HepG2 (cell line): ENCODE data around the gene KIF20A. TPM values are rescaled to one million over a fixed set of nuclear protein-coding genes. Genes with fewer than 3 reads are reported as not detected.

Source experiments
- CCAR2 ChIP-seq: fragments of 200-400 bp; formaldehyde crosslinking; optimal IDR thresholded peaks from 2 replicates; pipeline ENCODE3; 2018; ENCODE audit warnings: low read depth, mild to moderate bottlenecking, low read length, moderate library complexity
- CENPX ChIP-seq: sonication (generic); formaldehyde crosslinking; IDR thresholded peaks from 2 replicates; pipeline ENCODE4 v1.9.0; 2021; ENCODE audit warnings: mild to moderate bottlenecking, missing genetic modification reagents, moderate library complexity
- FUBP1 ChIP-seq: sonication (generic); formaldehyde crosslinking; IDR thresholded peaks from 2 replicates; pipeline ENCODE4 v1.5.1; 2020; ENCODE audit warnings: missing genetic modification reagents, mild to moderate bottlenecking, borderline replicate concordance
- HMGXB3 ChIP-seq: sonication (generic); formaldehyde crosslinking; IDR thresholded peaks from 2 replicates; pipeline ENCODE4 v1.4.0; 2020; ENCODE audit warnings: missing genetic modification reagents, borderline replicate concordance
- HNRNPL ChIP-seq: fragments of 200-400 bp; formaldehyde crosslinking; IDR thresholded peaks from 2 replicates; pipeline ENCODE4 v1.6.1; 2017; ENCODE audit warnings: mild to moderate bottlenecking, low read depth, low read length
- MED8 ChIP-seq: sonication (generic); formaldehyde crosslinking; IDR thresholded peaks from 2 replicates; pipeline ENCODE4 v1.8.1; 2023; ENCODE audit warnings: mild to moderate bottlenecking, missing genetic modification reagents; ENCODE audit not compliant: insufficient replicate concordance
- NCOA1 ChIP-seq: sonication (generic); formaldehyde crosslinking; IDR thresholded peaks from 2 replicates; pipeline ENCODE4 v1.9.0; 2021; ENCODE audit warnings: missing genetic modification reagents
- NR3C1 ChIP-seq: sonication (generic); formaldehyde crosslinking; IDR thresholded peaks from 2 replicates; pipeline ENCODE4 v1.4.0; 2020; ENCODE audit warnings: missing genetic modification reagents
- PAF1 ChIP-seq: IDR thresholded peaks from 2 replicates; pipeline ENCODE4 v1.6.1; 2016; ENCODE audit warnings: missing genetic modification reagents, missing compliant biosample characterization
- PCBP2 ChIP-seq: fragments of 200-400 bp; formaldehyde crosslinking; optimal IDR thresholded peaks from 2 replicates; pipeline ENCODE3; 2018; ENCODE audit warnings: low read length, low read depth; ENCODE audit not compliant: poor library complexity, severe bottlenecking
- ZBTB33 ChIP-seq: sonication (generic); formaldehyde crosslinking; IDR thresholded peaks from 2 replicates; pipeline ENCODE4 v1.4.0; 2020; ENCODE audit warnings: missing genetic modification reagents
- ZFX ChIP-seq: sonication (generic); formaldehyde crosslinking; IDR thresholded peaks from 2 replicates; pipeline ENCODE4 v1.4.0; 2020; ENCODE audit warnings: mild to moderate bottlenecking, low read depth, missing genetic modification reagents, moderate library complexity
- polyA plus RNA-seq, 8 experiments: library from polyadenylated mRNA; depleted of rRNA in 3 of 8; stranded (reverse) in 7 of 8; unstranded in 1 of 8; fragments of >200 nt; fragmentation: Illumina TruSeq in 4 of 8; extraction: Trizol in 4 of 8; gene quantifications; 2 replicates each; pipeline versions ENCODE4 v1.2.1 to v1.2.3, GENCODE V29; 2011 to 2016; ENCODE audit warnings: low read depth in 4 of 8, missing spikeins in 1 of 8, mixed read lengths in 1 of 8; ENCODE audit not compliant: insufficient read depth in 1 of 8
- total RNA-seq, 5 experiments: library from RNA; depleted of rRNA; stranded (reverse); fragments of >200 nt; fragmentation: Illumina TruSeq; extraction: Trizol; gene quantifications; 2 replicates each; pipeline ENCODE4 v1.2.3, GENCODE V29; 2016; ENCODE audit warnings: low read depth in 1 of 5
- TF ChIP-seq, protein P1 (sequence below): sonication (generic); formaldehyde crosslinking; IDR thresholded peaks from 2 replicates; pipeline ENCODE4 v1.5.1; 2020; ENCODE audit warnings: mild to moderate bottlenecking, missing genetic modification reagents, borderline replicate concordance

The KIF20A gene
- total and polyA plus RNA-seq, 2 of the 13 experiments (the other 11 are each of a cell fraction or from before 2014, with no cell fraction given): 17.1 to 66.8 TPM

DNA sequence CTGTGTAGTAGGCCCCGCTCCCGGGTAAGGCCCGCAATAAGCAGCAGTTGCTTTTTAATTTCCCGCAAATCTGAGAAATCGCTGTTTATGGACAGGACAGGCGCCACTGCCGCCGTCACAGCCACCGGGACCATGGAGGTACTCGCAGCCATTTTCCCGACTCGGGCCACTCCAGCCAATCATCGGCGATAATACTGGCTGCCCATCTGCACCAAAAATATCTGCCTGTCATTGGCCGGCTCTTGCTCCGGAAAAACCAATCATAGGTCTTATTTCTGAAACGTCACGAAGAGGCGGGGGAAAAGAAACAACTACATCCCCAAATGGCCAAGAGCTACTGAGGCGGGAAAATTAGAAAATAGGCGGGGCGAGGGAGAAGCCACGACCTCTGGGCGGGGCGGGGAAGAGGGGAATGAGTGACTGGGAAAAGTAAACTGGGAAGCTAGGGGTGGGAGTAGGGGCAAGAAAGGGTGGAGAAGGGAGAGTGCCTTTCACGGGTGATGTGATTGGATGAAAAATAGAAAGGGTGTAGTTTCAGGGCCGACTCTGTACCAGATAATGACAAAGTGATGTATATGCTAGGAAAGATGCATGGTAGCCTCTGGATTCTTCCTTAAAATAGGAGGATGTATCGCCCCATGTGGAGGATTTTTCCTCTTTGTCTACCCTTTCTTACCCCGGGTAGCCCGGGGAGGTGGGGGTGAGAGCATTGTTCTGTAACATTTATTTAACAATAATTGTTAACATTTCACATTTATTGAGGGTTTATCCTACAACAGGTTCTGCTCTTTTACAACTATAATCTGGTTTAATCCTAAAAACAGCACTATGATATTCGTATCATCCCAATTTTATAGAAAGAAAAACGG, 34.5 kb downstream of the KIF20A start, which contains the start of gene CDC23 (continued):
- no peak for TF ChIP-seq MED8 (CRISPR knock-in tag)
- no peak for TF ChIP-seq FUBP1 (CRISPR knock-in tag)
- peak; percentile 100 for TF ChIP-seq HMGXB3 (CRISPR knock-in tag)
- TF ChIP-seq ZFX: peak; percentile 66
- 0 out of 2 replicates have a peak, but pooled peaks have one; percentile 32 for TF ChIP-seq HNRNPL
- no peak for TF ChIP-seq PCBP2
- TF ChIP-seq CENPX (CRISPR knock-in tag): no peak
- no peak for TF ChIP-seq NR3C1
- TF ChIP-seq NCOA1 (CRISPR knock-in tag): no peak
- TF ChIP-seq, protein P1, sequence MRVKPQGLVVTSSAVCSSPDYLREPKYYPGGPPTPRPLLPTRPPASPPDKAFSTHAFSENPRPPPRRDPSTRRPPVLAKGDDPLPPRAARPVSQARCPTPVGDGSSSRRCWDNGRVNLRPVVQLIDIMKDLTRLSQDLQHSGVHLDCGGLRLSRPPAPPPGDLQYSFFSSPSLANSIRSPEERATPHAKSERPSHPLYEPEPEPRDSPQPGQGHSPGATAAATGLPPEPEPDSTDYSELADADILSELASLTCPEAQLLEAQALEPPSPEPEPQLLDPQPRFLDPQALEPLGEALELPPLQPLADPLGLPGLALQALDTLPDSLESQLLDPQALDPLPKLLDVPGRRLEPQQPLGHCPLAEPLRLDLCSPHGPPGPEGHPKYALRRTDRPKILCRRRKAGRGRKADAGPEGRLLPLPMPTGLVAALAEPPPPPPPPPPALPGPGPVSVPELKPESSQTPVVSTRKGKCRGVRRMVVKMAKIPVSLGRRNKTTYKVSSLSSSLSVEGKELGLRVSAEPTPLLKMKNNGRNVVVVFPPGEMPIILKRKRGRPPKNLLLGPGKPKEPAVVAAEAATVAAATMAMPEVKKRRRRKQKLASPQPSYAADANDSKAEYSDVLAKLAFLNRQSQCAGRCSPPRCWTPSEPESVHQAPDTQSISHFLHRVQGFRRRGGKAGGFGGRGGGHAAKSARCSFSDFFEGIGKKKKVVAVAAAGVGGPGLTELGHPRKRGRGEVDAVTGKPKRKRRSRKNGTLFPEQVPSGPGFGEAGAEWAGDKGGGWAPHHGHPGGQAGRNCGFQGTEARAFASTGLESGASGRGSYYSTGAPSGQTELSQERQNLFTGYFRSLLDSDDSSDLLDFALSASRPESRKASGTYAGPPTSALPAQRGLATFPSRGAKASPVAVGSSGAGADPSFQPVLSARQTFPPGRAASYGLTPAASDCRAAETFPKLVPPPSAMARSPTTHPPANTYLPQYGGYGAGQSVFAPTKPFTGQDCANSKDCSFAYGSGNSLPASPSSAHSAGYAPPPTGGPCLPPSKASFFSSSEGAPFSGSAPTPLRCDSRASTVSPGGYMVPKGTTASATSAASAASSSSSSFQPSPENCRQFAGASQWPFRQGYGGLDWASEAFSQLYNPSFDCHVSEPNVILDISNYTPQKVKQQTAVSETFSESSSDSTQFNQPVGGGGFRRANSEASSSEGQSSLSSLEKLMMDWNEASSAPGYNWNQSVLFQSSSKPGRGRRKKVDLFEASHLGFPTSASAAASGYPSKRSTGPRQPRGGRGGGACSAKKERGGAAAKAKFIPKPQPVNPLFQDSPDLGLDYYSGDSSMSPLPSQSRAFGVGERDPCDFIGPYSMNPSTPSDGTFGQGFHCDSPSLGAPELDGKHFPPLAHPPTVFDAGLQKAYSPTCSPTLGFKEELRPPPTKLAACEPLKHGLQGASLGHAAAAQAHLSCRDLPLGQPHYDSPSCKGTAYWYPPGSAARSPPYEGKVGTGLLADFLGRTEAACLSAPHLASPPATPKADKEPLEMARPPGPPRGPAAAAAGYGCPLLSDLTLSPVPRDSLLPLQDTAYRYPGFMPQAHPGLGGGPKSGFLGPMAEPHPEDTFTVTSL (CRISPR knock-in tag): no peak; the same call in 1 of the 2 replicates
- no peak for TF ChIP-seq PAF1 (CRISPR knock-in tag)
- no peak for TF ChIP-seq CCAR2
- no peak for TF ChIP-seq ZBTB33 (CRISPR knock-in tag)
